MM.1S (cell line): Measurements from ENCODE around the gene CFAP54.

ENCODE experiments used
- DNase-seq: peaks from one replicate; pipeline ENCODE4 v3.0.0-alpha.2; 2015
- H2AFZ ChIP-seq: fragments of 300-600 bp; sonication (generic); 2 replicates; pipeline ENCODE4 v1.6.0; 2016; ENCODE audit warnings: antibody characterized with exemption, low read length
- H3F3A ChIP-seq: fragments of 300-600 bp; sonication (generic); 2 replicates; pipeline ENCODE4 v1.6.1; 2016; ENCODE audit warnings: mild to moderate bottlenecking, antibody characterized with exemption, low read length, moderate library complexity, mixed read lengths; ENCODE audit not compliant: insufficient read depth
- H3K27ac ChIP-seq: fragments of 300-600 bp; sonication (generic); 2 replicates; pipeline ENCODE4 v1.5.1; 2016; ENCODE audit warnings: mild to moderate bottlenecking, low read length
- H3K27me3 ChIP-seq: fragments of 300-600 bp; sonication (generic); replicated peaks from 2 replicates; pipeline ENCODE4 v1.6.0; 2016; ENCODE audit warnings: low read length; ENCODE audit not compliant: insufficient read depth
- H3K36me3 ChIP-seq: fragments of 300-600 bp; sonication (generic); replicated peaks from 2 replicates; pipeline ENCODE4 v1.6.1; 2016; ENCODE audit warnings: mild to moderate bottlenecking, low read length, mixed read lengths; ENCODE audit not compliant: insufficient read depth
- H3K4me1 ChIP-seq: fragments of 300-600 bp; sonication (generic); 2 replicates; pipeline ENCODE4 v1.6.1; 2016; ENCODE audit warnings: low read length, mixed read lengths
- H3K4me2 ChIP-seq: fragments of 300-600 bp; sonication (generic); 2 replicates; pipeline ENCODE4 v1.6.0; 2016; ENCODE audit warnings: low read depth, low read length
- H3K4me3 ChIP-seq: fragments of 300-600 bp; sonication (generic); 2 replicates; pipeline ENCODE4 v1.5.1; 2016; ENCODE audit warnings: low read length, mixed read lengths
- H3K79me2 ChIP-seq: fragments of 300-600 bp; sonication (generic); 2 replicates; pipeline ENCODE4 v1.6.1; 2016; ENCODE audit warnings: mixed run types, low read length, mixed read lengths
- H3K9ac ChIP-seq: fragments of 300-600 bp; sonication (generic); 2 replicates; pipeline ENCODE4 v1.6.1; 2016; ENCODE audit warnings: low read length, mixed read lengths
- H3K9me2 ChIP-seq: fragments of 300-600 bp; sonication (generic); replicated peaks from 2 replicates; pipeline ENCODE4 v1.6.1; 2016; ENCODE audit warnings: mild to moderate bottlenecking, low read length, mixed read lengths; ENCODE audit not compliant: insufficient read depth
- H3K9me3 ChIP-seq: fragments of 300-600 bp; sonication (generic); replicated peaks from 2 replicates; pipeline ENCODE4 v1.6.1; 2016; ENCODE audit warnings: mild to moderate bottlenecking, low read length, mixed read lengths; ENCODE audit not compliant: insufficient read depth
- H4K20me1 ChIP-seq: fragments of 300-600 bp; sonication (generic); 2 replicates; pipeline ENCODE4 v1.6.1; 2016; ENCODE audit warnings: mild to moderate bottlenecking, low read length, moderate library complexity, mixed read lengths; ENCODE audit not compliant: insufficient read depth
- EZH2 ChIP-seq: fragments of 300-600 bp; sonication (generic); optimal IDR thresholded peaks from 2 replicates; pipeline ENCODE3; 2017; ENCODE audit warnings: low read depth, mild to moderate bottlenecking, antibody characterized with exemption, low read length, mixed read lengths
- EZH2phosphoT487 ChIP-seq: fragments of 300-600 bp; sonication (generic); IDR thresholded peaks from 2 replicates; pipeline ENCODE4 v1.6.1; 2018; ENCODE audit warnings: antibody characterized with exemption, low read length
- TF ChIP-seq, protein P1 (sequence below): fragments of 300-600 bp; sonication (generic); IDR thresholded peaks from 2 replicates; pipeline ENCODE4 v1.5.1; 2016; ENCODE audit warnings: antibody characterized with exemption, low read length, mixed read lengths

The CFAP54 gene

DNA sequence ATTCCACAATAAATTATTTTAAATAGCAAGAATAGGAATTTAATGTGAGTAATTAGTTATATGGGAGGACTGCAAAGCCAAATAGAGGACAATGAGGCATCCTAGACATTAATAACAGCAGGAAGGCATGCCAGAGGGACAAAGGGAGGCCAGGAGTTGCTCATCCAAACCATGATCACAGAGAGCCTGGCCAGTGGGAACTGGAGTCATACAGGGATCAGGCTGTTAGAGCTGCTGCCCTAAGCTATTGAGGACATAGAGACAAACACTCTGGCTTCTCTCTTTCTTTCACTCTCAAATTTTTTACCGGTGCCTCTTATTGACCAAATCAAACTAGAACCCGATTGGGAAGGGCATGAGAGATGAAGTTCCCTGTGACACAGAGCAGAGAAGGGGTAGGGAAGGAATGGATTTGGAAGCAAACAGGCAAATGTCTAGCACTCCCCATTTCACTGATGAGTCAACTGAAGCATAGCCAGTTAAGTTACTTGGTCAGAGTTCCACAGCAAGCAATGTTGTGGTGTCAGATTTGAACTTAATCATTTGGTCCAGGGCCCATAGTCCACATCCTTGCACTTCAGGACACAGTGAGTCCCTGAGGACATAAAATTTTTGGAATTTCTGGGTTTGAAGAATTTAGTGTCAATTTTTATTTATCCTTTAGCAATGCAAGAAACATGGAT is 17.9 kb upstream of the CFAP54 start:
- Histone ChIP-seq H3F3A (no peaks in the 10 kb centered on the region), H3K4me2 (no peak overlapping the region), H4K20me1 (no peaks in the 10 kb centered on the region), H3K79me2 (no peaks in the 10 kb centered on the region), H3K4me1 (no peaks in the 10 kb centered on the region), H3K36me3 (no peaks in the 10 kb centered on the region), H3K9ac (no peak overlapping the region), H3K27ac (no peak overlapping the region), H2AFZ (no peak overlapping the region), H3K9me3 (no peaks in the 10 kb centered on the region), H3K4me3 (no peak overlapping the region), H3K9me2 (no peaks in the 10 kb centered on the region), H3K27me3 (no peaks in the 10 kb centered on the region)
- DNase-seq: no peak
- TF ChIP-seq, protein P1, sequence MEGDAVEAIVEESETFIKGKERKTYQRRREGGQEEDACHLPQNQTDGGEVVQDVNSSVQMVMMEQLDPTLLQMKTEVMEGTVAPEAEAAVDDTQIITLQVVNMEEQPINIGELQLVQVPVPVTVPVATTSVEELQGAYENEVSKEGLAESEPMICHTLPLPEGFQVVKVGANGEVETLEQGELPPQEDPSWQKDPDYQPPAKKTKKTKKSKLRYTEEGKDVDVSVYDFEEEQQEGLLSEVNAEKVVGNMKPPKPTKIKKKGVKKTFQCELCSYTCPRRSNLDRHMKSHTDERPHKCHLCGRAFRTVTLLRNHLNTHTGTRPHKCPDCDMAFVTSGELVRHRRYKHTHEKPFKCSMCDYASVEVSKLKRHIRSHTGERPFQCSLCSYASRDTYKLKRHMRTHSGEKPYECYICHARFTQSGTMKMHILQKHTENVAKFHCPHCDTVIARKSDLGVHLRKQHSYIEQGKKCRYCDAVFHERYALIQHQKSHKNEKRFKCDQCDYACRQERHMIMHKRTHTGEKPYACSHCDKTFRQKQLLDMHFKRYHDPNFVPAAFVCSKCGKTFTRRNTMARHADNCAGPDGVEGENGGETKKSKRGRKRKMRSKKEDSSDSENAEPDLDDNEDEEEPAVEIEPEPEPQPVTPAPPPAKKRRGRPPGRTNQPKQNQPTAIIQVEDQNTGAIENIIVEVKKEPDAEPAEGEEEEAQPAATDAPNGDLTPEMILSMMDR: no peak
- no peak for TF ChIP-seq EZH2
- TF ChIP-seq EZH2phosphoT487: no peak

DNA sequence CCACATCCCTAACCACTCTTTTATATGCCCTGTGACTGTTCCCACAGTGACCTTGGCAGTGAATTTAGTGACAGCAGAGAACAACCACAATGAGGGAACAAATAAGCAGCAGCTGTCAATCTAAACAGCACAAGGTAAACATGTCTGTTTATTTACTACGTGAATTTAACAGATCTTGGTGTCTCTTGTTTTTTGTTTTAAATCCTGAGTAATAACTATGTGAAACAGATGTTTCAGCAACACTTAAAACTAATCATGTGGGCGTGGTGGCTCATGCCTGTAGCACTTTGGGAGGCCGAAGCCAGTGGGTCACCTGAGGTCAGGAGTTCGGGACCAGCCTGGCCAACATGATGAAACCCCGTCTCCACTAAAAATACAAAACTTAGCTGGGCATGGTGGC is 17.0 kb upstream of the CFAP54 start:
- H3K4me3 ChIP-seq: no peak overlapping the region
- H3K9me2 ChIP-seq: no peaks in the 10 kb centered on the region
- DNase-seq: no peak
- no peak overlapping the region for H3K9ac ChIP-seq
- no peaks in the 10 kb centered on the region for H3K36me3 ChIP-seq
- no peaks in the 10 kb centered on the region for H3K79me2 ChIP-seq
- no peaks in the 10 kb centered on the region for H4K20me1 ChIP-seq
- no peak overlapping the region for H2AFZ ChIP-seq
- H3F3A ChIP-seq: no peaks in the 10 kb centered on the region
- H3K4me1 ChIP-seq: no peaks in the 10 kb centered on the region
- H3K27ac ChIP-seq: no peak overlapping the region
- no peak for TF ChIP-seq EZH2phosphoT487
- TF ChIP-seq, protein P1: no peak
- no peaks in the 10 kb centered on the region for H3K9me3 ChIP-seq
- no peaks in the 10 kb centered on the region for H3K27me3 ChIP-seq
- H3K4me2 ChIP-seq: no peak overlapping the region

DNA sequence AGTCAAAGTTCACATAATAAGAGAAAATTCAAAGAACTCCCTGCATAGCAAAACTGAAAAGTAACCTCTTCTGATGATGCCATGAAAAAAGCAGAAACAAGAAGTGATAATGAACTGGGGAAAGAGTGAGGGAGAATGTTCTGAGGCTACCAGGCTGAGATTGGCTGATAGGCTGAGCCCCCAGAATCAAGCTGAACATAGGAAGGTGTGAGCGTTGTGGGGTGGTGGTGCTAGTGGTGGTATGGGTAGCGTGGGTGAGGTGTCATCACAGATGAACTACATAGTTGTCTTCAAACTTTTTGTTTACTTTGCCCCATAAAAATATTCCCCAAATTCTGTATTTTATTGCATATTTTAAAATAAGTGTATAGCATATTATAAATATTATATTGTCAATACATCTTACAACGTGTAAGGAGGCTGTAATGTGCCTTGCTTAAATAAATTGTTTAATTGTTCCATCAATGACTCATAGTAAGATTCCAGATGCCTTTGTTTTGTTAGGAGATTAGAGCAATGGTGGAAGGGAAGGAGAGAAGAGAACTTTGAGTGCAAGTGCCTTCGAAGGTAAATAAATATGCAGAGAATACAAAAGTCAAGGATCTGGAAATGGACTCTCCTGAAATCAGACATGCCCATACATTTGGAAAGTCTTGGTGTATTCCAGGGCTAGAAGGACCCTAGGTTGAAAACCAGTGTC is 15.8 kb upstream of the CFAP54 start:
- DNase-seq: no peak
- Histone ChIP-seq H3K79me2 (no peaks in the 10 kb centered on the region), H3K9me3 (no peaks in the 10 kb centered on the region), H4K20me1 (no peaks in the 10 kb centered on the region), H3K9ac (no peak overlapping the region), H3F3A (no peaks in the 10 kb centered on the region), H3K9me2 (no peaks in the 10 kb centered on the region), H3K27ac (no peak overlapping the region), H2AFZ (no peak overlapping the region), H3K27me3 (no peaks in the 10 kb centered on the region), H3K4me1 (no peaks in the 10 kb centered on the region), H3K36me3 (no peaks in the 10 kb centered on the region), H3K4me3 (no peak overlapping the region), H3K4me2 (no peak overlapping the region)
- TF ChIP-seq, protein P1: no peak
- TF ChIP-seq EZH2phosphoT487 (no peak), EZH2 (no peak)
